Activated CD4-positive, alpha-beta T cell treated with anti-CD3 and anti-CD28 coated beads for 24 hours (primary cell): ENCODE results near the gene RPL18.

Source experiments
- DNase-seq, 2 donors: peaks; one replicate each; pipeline ENCODE4 v3.0.0-alpha.2; 2020; ENCODE audit warnings: low read depth in 2 of 2

The RPL18 gene

GRCh38 chr19:48614436-48615230, 4.3 kb downstream of the RPL18 start, which contains the start of gene FAM83E:
Gene FAM83E, minus strand, starts transcription at chr19:48615076. Its CDS starts 1,704 bp downstream, at chr19:48613372.
- DNase-seq: no peak

- DNase-seq: no peak
Measured at GRCh38 chr19:48613852-48614435, 5.0 kb downstream of the RPL18 start.

GRCh38 chr19:48613024-48613851, 5.7 kb downstream of the RPL18 start:
- DNase-seq: no peak

DNA sequence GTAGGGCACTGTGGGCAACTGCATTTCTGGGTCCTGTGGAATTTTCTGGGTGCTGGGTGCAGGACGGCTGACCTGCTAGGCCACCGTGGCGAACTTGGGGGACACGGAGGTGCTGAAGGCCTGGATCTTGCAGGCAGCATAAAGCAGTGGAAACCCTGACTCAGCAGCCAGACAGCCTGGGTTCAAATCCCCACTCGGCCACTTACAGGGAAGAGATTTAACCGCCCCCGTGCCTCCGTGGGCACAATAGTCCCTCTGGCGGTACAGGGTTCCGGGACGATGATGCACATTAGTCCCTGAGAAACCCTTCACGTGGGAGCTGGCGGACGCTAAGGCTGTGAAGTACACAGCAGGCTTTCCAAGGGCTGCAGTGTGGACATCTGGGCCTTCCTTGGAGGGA, 7.1 kb downstream of the RPL18 start:
- no peak for DNase-seq

DNA sequence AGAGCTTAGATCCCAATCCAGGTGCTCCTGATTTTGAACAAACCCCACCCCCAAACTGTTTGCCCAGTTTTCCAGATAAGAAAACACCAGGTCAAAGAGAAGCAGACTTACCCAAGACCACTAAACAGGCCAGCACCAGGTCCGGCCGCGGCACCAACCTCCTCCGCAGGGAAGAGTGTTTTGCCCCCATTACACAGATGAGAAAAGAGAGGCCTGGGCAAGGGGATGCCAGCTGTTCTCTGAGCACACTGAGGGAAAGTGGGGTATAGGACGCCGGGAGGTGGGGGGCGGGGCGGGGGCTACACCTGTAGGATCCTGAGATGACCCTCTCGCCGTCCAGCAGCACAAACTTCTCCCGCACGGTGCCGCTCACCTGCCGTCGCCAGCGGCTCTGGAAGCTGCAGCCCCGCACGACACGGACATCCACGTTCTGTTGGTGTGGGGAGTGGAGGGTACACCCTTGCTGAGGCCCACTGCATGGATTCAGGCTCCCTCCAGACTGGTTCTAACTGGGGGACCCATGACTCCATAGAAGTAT, 9.3 kb downstream of the RPL18 start:
- DNase-seq: no peak

DNA sequence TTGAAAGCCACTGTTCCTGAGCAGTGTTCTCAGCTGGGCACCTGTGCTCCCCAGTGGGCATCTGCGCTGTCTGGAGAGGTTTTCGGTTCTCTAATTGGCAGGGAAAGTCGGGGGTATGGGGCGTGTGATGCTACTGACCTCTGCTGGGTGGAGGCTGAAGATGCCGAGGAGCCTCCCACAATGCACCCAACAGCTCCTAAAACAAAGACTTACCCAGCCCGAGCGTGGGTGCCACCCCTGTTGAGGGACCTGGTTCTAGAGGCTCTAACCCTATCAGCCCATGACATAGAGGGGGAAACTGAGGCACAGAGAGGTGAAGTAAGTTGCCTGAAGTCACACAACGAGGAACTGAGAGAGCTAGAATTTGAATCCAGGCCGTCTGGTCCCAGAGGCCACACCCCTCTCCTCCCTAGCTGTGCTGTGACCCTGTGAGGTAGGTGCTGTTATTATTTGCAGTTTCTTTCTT, 10.1 kb downstream of the RPL18 start:
- no peak for DNase-seq

DNA sequence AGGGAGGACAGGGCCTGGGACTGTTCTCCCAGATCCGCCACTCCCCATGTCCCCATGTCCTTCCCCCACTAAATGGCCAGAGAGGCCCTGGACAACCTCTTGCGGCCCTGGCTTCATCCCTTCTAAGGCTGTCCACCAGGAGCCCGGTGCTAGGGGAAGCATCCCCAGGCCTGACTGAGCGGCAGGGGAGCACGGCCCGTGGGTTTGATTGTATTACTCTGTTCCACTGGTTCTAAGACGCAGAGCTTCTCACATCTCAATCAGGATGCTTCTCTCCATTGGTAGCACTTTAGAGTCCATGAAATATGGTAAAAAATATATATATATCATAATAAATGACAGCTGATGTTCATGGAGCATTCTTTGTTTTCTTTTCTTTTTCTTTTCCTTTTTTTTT, 11.6 kb downstream of the RPL18 start:
- DNase-seq: no peak

- DNase-seq: no peak
Measured at GRCh38 chr19:48606463-48607358, 12.3 kb downstream of the RPL18 start, which contains the start of gene SPACA4. Gene SPACA4, plus strand, starts transcription at chr19:48606742. Its CDS starts 237 bp downstream, at chr19:48606979.

DNA sequence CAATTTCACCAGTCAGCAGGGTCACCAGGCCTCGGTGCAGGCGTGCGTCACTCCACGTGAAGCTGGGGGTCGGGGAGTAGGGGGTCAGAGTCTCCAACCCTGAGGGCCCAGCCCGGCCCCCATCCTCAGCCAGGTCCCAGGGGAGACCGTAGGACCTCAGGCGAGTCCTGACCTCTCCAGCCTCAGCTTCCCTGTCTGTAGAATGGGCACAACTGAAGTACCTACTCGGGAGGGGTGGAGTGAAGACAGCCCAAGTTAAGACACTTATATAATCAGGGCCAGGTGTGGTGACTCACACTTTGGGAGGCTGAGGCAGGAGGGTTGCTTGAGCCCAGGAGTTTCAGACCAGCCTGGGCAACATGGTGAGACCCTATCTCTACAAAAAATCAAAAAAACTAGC, 15.1 kb downstream of the RPL18 start:
- no peak for DNase-seq

- DNase-seq: no peak
Measured at GRCh38 chr19:48603449-48603848, 15.5 kb downstream of the RPL18 start.

DNA sequence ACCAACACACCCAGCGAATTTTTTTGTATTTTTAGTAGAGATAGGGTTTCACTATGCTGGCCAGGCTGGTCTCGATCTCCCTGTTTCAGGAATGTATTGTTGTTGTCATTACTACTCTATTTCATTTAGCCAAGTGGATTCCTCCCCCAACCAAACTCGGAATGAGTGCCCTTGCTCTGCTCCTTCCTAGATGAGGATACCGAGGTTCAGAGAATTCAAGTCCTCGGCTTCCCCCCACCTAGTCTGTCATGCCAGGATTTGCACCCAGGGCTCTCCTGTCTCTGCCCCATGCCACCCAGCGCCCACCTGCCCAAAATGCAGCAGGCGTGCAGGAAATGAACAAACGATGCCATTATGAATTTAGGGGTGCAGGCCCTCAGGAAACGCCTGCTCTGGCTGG, 16.0 kb downstream of the RPL18 start:
- no peak for DNase-seq

DNA sequence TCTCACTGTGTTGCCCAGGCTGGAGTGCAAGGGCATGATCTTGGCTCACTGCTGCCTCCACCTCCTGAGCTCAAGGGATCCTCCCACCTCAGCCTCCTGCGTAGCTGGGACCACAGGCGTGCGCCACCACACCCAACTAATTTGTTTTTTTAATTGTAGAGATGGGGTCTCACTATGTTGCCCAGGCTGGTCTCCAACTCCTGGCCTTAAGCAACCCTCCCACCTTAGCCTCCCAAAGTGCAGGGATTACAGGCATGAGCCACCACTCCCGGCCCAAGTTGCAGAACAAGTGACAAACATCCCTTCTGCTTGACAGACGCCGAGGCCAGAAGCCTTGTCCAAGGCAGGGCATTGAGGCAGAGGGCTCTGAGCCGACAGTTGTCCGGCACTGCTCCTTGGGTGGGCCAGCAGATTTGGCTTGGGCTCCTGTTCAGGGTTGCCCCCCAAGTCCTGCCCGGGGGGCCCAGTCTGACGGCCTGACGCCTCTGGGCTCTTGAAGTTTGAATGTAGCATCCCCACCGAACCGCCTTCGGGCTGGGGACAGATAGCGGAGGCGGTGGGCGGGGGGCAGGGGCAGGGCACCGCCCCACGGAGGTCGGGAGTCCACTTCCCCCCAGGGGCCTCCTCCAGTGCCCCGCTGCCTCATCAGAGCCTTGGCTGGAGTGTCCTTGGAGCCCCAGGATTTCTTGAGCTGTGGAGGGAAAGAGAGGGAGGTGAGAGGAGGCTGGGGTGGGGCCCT, 18.1 kb downstream of the RPL18 start:
- no peak for DNase-seq

DNA sequence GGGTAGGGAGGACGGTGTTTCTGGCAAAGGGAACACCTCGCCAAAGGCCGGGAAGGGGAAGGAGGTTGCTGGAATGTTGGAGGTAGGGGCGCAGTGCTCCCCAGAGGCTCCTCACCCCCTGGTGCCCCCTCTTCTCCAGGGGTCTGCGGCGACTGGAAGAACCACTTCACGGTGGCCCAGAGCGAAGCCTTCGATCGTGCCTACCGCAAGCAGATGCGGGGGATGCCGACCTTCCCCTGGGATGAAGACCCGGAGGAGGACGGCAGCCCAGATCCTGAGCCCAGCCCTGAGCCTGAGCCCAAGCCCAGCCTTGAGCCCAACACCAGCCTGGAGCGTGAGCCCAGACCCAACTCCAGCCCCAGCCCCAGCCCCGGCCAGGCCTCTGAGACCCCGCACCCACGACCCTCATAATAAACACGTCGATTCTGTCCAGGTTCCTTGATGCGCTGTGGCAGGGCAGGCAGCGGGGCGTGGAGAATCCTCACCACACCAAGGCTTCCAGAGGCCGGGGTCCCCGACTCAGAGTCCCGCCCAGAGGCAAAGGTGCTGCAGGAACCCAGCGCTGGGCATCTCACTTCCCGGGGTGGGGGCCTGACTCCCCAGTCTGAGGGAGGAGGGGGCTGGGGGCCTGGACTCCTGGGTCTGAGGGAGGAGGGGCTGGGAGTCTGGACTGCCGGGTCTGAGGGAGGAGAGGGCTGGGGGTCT, 19.8 kb downstream of the RPL18 start:
- DNase-seq: no peak

- no peak for DNase-seq
Measured at GRCh38 chr19:48596679-48597465, 22.1 kb downstream of the RPL18 start.

- no peak for DNase-seq
Measured at GRCh38 chr19:48596237-48596636, 22.7 kb downstream of the RPL18 start.

DNA sequence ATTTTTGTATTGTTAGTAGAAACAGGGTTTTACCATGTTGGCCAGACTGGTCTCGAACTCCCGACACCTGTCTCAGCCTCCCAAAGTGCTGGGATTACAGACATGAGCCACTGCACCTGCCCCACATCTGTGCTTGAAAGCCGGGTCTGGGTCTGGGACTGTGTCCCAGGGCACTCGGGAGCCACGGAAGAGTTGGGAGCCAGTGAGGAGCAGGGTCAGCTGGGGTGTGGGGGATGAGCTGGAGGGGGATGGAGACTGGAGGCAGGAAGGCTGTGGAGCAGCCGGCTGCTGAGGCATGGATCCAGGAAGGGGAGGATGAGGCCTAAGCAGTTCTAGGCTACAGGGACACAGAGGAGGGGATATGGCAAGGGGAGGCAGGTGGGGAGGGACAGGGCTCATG, 23.1 kb downstream of the RPL18 start:
- no peak for DNase-seq

DNA sequence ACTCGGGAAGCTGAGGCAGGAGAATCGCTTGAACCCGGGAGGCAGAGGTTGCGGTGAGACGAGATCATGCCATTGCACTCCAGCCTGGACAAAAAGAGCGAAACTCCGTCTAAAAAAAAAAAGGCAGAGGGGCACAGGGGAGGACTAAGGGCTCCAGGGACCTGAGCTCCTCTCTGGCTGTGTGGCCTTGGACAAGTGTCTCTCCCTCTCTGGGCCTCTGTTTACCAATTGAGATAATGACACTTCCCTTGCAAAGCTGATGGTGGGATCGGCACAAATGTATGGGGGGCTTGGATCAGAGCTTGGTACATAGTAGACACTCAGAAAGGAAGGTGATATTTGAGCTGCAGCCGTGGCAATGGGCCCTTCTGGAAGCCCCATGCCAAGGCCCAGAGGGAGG, 23.8 kb downstream of the RPL18 start:
- DNase-seq: no peak

GRCh38 chr19:48591021-48591420, 28.0 kb downstream of the RPL18 start:
- no peak for DNase-seq
